ENCODE measurements around the gene WNT5B.

- no peak for TF ChIP-seq CTCF (conservative IDR thresholded peaks at IDR 0.05; ENCODE audit: low read length)
- no peak for TF ChIP-seq EZH2phosphoT487 (IDR thresholded peaks at IDR 0.05; ENCODE audit: borderline replicate concordance)
Observed at GRCh38 chr12:1645819-1646218, 16.8 kb downstream of the WNT5B start.

Measured in Loucy (cell line).